Esophagus squamous epithelium (tissue), 5 donors: ENCODE data around the gene STK26. TPM values are rescaled to one million over a fixed set of nuclear protein-coding genes. Genes with fewer than 3 reads are reported as not detected.

Experiments
- DNase-seq: peaks from one replicate; lab custom pipeline; 2025; lab: John Stamatoyannopoulos, UW
- H3K27ac ChIP-seq, 4 donors: fragments of 200-600 bp; sonication (generic); one replicate each; pipeline ENCODE4 v1.5.1; 2016 to 2019; ENCODE audit warnings: mild to moderate bottlenecking in 1 of 4
- H3K27me3 ChIP-seq, 4 donors: fragments of 200-600 bp; sonication (generic); 1 replicate in 3 of 4; 2 replicates in 1 of 4; pipeline versions ENCODE4 v1.5.1 to v1.6.0; 2017 to 2021; ENCODE audit warnings: antibody characterized with exemption in 1 of 4
- H3K36me3 ChIP-seq, 3 donors: fragments of 200-600 bp; sonication (generic); one replicate each; pipeline ENCODE4 v1.5.1; 2016 to 2019
- H3K4me1 ChIP-seq, 3 donors: fragments of 200-600 bp; sonication (generic); one replicate each; pipeline ENCODE4 v1.5.1; 2017 to 2019
- H3K4me3 ChIP-seq, 4 donors: fragments of 200-600 bp; sonication (generic); 1 replicate in 3 of 4; 2 replicates in 1 of 4; pipeline ENCODE4 v1.5.1; 2016 to 2019; ENCODE audit warnings: mild to moderate bottlenecking in 2 of 4, moderate library complexity in 1 of 4
- H3K9me3 ChIP-seq, 3 donors: fragments of 200-600 bp; sonication (generic); one replicate each; pipeline ENCODE4 v1.5.1; 2016 to 2019
- POLR2A ChIP-seq, 4 donors: fragments of 450-650 bp; IDR thresholded peaks; one replicate each; pipeline ENCODE4 v1.6.1; 2017; ENCODE audit warnings: antibody characterized with exemption in 4 of 4, mild to moderate bottlenecking in 4 of 4, moderate library complexity in 3 of 4
- WGBS, 2 donors: methylation state at CpG; one replicate each; pipeline ENCODE4 v1.1.5; 2018; 5-methylcytosine and 5-hydroxymethylcytosine counted together
- intact Hi-C: fragments of 100-400 bp; cut with DNase I; formaldehyde crosslinking; loops from one replicate; pipeline ENCODE4 v1.15.0; 2022
- total RNA-seq, 4 donors: library from RNA; depleted of rRNA; stranded (reverse); fragments of >200 nt; gene quantifications; one replicate each; pipeline ENCODE4 v1.1.0, GENCODE V29; 2016
- TF ChIP-seq, protein P1 (sequence below), 6 experiments: fragments of 450-650 bp in 4 of 6; fragments of 200-600 bp in 2 of 6; sonication (generic) in 2 of 6; IDR thresholded peaks; one replicate each; pipeline ENCODE4 v1.5.1; 2016 to 2019; ENCODE audit warnings: antibody characterized with exemption in 6 of 6, mild to moderate bottlenecking in 4 of 6, moderate library complexity in 4 of 6
- donor health status: DM: yes; HTN: yes; CAD: no.

The STK26 gene
- total RNA-seq, 4 donors from 2014 or later = 12.2 to 21.6 (median 19.9) TPM

GRCh38 chrX:132101206-132101605, 78.1 kb downstream of the STK26 start:
- Histone ChIP-seq H3K27me3 (no peaks in the 10 kb centered on the region), H3K4me3 (no peak overlapping the region), H3K9me3 (no peaks in the 10 kb centered on the region), H3K27ac (no peak overlapping the region), H3K4me1 (no peaks in the 10 kb centered on the region), H3K36me3 (no peaks in the 10 kb centered on the region)
- DNase-seq = no peak
- 59 to 85% methylated on average over 4 of the region's 4 CpGs for WGBS, 2 donors
- TF ChIP-seq, protein P1, sequence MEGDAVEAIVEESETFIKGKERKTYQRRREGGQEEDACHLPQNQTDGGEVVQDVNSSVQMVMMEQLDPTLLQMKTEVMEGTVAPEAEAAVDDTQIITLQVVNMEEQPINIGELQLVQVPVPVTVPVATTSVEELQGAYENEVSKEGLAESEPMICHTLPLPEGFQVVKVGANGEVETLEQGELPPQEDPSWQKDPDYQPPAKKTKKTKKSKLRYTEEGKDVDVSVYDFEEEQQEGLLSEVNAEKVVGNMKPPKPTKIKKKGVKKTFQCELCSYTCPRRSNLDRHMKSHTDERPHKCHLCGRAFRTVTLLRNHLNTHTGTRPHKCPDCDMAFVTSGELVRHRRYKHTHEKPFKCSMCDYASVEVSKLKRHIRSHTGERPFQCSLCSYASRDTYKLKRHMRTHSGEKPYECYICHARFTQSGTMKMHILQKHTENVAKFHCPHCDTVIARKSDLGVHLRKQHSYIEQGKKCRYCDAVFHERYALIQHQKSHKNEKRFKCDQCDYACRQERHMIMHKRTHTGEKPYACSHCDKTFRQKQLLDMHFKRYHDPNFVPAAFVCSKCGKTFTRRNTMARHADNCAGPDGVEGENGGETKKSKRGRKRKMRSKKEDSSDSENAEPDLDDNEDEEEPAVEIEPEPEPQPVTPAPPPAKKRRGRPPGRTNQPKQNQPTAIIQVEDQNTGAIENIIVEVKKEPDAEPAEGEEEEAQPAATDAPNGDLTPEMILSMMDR (IDR thresholded peaks at IDR 0.05) = no peak
- no peak for TF ChIP-seq POLR2A (IDR thresholded peaks at IDR 0.05)
- intact Hi-C loops = no loop called here

DNA sequence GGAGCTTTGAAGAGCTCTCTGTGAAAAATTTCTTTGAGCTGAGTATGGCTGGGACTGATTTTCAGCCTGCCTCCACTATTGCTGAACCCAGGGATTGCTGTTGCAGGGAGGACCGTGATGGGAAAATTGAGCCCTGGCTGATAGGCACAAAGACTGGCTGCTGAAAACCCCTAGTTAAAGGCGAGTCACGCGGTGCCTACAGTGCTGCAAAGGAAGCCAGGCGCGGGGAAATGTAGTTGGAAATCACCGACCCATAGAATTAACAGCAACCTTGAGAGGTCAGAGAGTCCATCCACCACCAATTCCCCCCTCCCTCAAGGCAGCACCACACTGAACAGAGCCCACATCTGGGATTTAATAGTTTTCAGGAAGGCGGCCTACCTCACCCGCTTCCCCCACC, 78.7 kb downstream of the STK26 start:
- intact Hi-C loops = no loop called here
- Histone ChIP-seq H3K9me3 (no peaks in the 10 kb centered on the region), H3K36me3 (no peaks in the 10 kb centered on the region), H3K27ac (no peak overlapping the region), H3K4me1 (no peaks in the 10 kb centered on the region), H3K27me3 (no peaks in the 10 kb centered on the region), H3K4me3 (no peak overlapping the region)
- 81 to 100% methylated on average over 1 to 7 of the region's 9 CpGs for WGBS, 2 donors
- DNase-seq = no peak
- TF ChIP-seq, protein P1 (IDR thresholded peaks at IDR 0.05) = no peak

DNA sequence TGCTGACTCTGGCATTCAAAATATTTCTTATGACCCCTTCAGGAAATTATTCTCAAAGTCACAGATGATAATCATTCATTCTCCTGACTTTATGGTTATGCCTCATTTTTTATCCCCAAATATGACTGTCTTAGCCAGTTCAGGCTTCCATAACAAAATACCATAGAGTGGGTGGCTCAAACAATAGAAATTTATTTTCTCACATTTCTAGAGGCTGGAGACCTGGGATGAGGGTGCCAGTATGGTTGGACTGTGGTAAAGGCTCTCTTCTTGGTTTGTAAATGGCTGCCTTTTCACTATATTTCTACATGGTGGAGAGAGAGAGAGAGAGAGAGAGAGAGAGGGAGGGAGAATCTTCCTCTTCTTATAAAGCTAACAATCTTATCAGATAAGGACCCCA, 84.2 kb downstream of the STK26 start:
- DNase-seq = no peak
- H3K27me3 ChIP-seq = no peaks in the 10 kb centered on the region
- TF ChIP-seq, protein P1 (IDR thresholded peaks at IDR 0.05) = no peak
- no peak for TF ChIP-seq POLR2A (IDR thresholded peaks at IDR 0.05)
- intact Hi-C loops = no loop called here
- H3K9me3 ChIP-seq = no peaks in the 10 kb centered on the region
- no peak overlapping the region for H3K4me3 ChIP-seq
- H3K36me3 ChIP-seq = no peaks in the 10 kb centered on the region
- H3K27ac ChIP-seq = no peak overlapping the region
- H3K4me1 ChIP-seq = no peaks in the 10 kb centered on the region

DNA sequence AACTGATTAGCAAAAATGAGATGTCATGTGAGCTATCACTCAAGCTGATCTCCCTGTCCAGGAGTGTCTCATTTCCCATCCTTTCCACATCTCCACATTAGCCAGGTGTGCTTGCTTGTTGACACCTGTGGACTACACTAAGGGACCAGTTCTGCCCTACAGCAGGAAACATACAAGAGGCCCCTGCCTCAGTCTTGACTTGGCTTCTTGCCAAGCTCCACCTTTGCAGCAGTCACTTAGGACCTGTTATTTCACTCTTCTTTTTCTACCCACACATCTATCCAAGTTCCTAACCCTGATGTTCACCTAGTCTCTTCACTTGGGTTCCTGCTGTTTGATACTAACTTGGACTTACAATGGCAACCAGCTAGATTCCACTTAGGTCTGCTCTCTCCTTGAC, 91.5 kb downstream of the STK26 start:
- H3K27me3 ChIP-seq = no peaks in the 10 kb centered on the region
- TF ChIP-seq POLR2A (IDR thresholded peaks at IDR 0.05) = no peak
- TF ChIP-seq, protein P1 (IDR thresholded peaks at IDR 0.05) = no peak
- no peak overlapping the region for H3K4me3 ChIP-seq
- H3K4me1 ChIP-seq = peaks cover 0 to 12% (median 0%) of the 10 kb centered on the region in 3 donors
- no peaks in the 10 kb centered on the region for H3K36me3 ChIP-seq
- intact Hi-C loops = no loop called here
- no peaks in the 10 kb centered on the region for H3K9me3 ChIP-seq
- no peak overlapping the region for H3K27ac ChIP-seq
- DNase-seq = no peak

DNA sequence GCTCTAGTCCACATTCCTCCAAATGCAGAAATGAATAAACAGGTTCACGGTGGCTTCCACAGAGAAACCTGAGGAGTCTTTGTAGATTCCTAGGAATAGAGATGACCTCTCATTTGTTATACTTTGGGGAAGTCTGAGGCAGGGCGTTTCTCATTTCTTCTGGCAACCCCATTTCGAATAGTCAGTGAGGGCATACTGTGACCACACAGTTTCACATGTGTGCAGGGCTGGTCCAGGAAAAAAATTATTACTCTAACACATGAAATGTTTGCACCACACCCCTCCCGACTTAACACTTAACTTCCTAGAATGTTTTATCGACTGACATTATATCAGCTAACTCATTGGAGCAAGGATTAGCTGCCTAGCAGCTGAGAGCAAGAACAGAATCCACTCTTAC, 92.7 kb downstream of the STK26 start:
- H3K4me1 ChIP-seq = peaks cover 0 to 23% (median 0%) of the 10 kb centered on the region in 3 donors
- TF ChIP-seq, protein P1 (IDR thresholded peaks at IDR 0.05) = no peak
- TF ChIP-seq POLR2A (IDR thresholded peaks at IDR 0.05) = no peak
- 69% methylated on average over 5 of the region's 5 CpGs for WGBS, 2 donors
- H3K9me3 ChIP-seq = no peaks in the 10 kb centered on the region
- no peak overlapping the region for H3K4me3 ChIP-seq
- no peak for DNase-seq
- no peaks in the 10 kb centered on the region for H3K36me3 ChIP-seq
- no peak overlapping the region for H3K27ac ChIP-seq
- intact Hi-C loops = no loop called here
- H3K27me3 ChIP-seq = no peaks in the 10 kb centered on the region
